ENCODE measurements around the gene EZH2. TPM values are rescaled to one million over a fixed set of nuclear protein-coding genes. Genes with fewer than 3 reads are reported as not detected.

The EZH2 gene
- total RNA-seq, 4 donors from 2014 or later: 9.5 to 16.3 (median 11.3) TPM

DNA sequence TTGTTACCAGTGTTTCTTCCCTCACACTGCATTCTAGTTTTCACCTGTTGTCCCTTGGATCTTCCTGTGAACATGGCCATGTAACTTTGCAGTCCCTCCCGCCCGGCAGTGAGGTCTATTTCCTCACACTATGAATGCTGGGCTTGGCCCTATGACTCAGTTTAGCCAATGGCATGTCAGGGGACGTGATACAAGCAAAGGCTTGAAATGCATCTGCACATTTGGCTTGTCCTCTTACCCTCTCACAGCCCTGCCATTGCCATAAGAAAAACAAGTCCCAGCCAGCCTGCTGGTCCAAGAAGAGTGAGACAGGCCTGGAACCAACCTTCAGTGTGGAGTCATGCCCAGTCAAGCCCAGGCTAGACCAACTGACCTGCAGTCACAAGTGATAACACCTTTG is 17.1 kb upstream of the EZH2 start:
- intact Hi-C loops (cut with DNase I; ENCODE audit: low total_unique reads): no loop called here
- WGBS, 2 donors: 43 to 69% methylated on average over 3 of the region's 3 CpGs
- peak in 1 of 2 donors; percentile 31 for DNase-seq (ENCODE audit: low spot score in 2 of 2)

DNA sequence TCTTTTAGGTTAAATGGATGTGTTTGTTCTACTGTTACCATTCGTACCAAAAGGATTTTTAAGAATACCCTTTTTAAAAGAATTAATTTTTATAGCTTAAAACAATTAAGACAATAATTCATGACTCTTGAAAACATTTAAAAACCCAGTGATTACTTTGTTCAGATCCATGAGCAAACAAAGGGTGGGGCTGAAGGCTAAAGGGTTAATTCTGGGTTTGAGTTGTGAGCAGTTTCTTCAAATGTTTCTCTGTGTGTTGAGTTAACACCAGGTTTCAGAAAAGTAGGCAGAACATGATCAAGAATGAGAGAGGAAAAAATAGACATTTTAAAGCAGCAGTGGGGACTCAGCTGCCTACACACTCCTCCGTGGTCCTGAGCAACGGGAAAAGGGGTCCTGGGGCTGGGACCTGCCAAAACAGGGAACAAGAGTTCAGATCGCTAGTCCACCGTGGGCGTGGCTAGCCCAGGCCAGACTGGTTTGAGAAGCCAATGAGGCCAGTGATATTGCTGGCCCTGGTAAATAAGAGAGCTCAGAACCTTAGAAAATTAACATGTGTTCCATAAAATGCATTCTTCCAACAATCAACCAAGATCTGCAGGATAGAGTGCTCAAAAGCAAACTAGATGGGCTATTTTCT is 14.9 kb upstream of the EZH2 start:
- DNase-seq (ENCODE audit: low spot score in 2 of 2): no peak
- WGBS, 2 donors: 46 to 51% methylated on average over 6 of the region's 6 CpGs
- no peak overlapping the region for H3K4me3 ChIP-seq (ENCODE audit: low read depth, poor library complexity, severe bottlenecking)
- intact Hi-C loops (cut with DNase I; ENCODE audit: low total_unique reads): no loop called here
- TF ChIP-seq CTCF (IDR thresholded peaks at IDR 0.05) (no peak), POLR2A (IDR thresholded peaks at IDR 0.05) (no peak)

More for the DNA sequence above, 17.1 kb upstream of the EZH2 start:
- no peak overlapping the region for H3K4me3 ChIP-seq (ENCODE audit: low read depth, poor library complexity, severe bottlenecking)
- TF ChIP-seq CTCF (IDR thresholded peaks at IDR 0.05) (no peak), POLR2A (IDR thresholded peaks at IDR 0.05) (no peak)

GRCh38 chr7:148894591-148894990 is 10.5 kb upstream of the EZH2 start:
- intact Hi-C loops (cut with DNase I; ENCODE audit: low total_unique reads): no loop called here
- no peak overlapping the region for H3K4me3 ChIP-seq (ENCODE audit: low read depth, poor library complexity, severe bottlenecking)
- TF ChIP-seq POLR2A (IDR thresholded peaks at IDR 0.05): no peak
- TF ChIP-seq CTCF (IDR thresholded peaks at IDR 0.05): no peak
- WGBS, 2 donors: 55 to 66% methylated on average over 2 of the region's 2 CpGs
- DNase-seq (ENCODE audit: low spot score in 2 of 2): no peak

- no peak for DNase-seq (ENCODE audit: low spot score in 2 of 2)
- no peak for TF ChIP-seq CTCF (IDR thresholded peaks at IDR 0.05)
- TF ChIP-seq POLR2A (IDR thresholded peaks at IDR 0.05): no peak
- intact Hi-C loops (cut with DNase I; ENCODE audit: low total_unique reads): no loop called here
- no peak overlapping the region for H3K4me3 ChIP-seq (ENCODE audit: low read depth, poor library complexity, severe bottlenecking)
- 87 to 96% methylated on average over 2 of the region's 2 CpGs for WGBS, 2 donors
Observed at GRCh38 chr7:148893071-148893470, 9.0 kb upstream of the EZH2 start.

- H3K4me3 ChIP-seq (ENCODE audit: low read depth, poor library complexity, severe bottlenecking): no peak overlapping the region
- DNase-seq (ENCODE audit: low spot score in 2 of 2): no peak
- 92 to 96% methylated on average over 7 of the region's 7 CpGs for WGBS, 2 donors
- TF ChIP-seq POLR2A (IDR thresholded peaks at IDR 0.05): no peak
- no peak for TF ChIP-seq CTCF (IDR thresholded peaks at IDR 0.05)
- intact Hi-C loops (cut with DNase I; ENCODE audit: low total_unique reads): loop anchor here (10.0 kb wide), 1 partner anchor 57 kb away; no protein-coding TSS in a partner anchor
Observed at GRCh38 chr7:148888300-148888699, 4.2 kb upstream of the EZH2 start.

GRCh38 chr7:148886844-148887243 is 2.8 kb upstream of the EZH2 start:
- intact Hi-C loops (cut with DNase I; ENCODE audit: low total_unique reads): loop anchor here (10.0 kb wide), 1 partner anchor 58 kb away; no protein-coding TSS in a partner anchor
- 79 to 83% methylated on average over 4 of the region's 4 CpGs for WGBS, 2 donors

More at GRCh38 chr7:148886844-148887243, 2.8 kb upstream of the EZH2 start:
- no peak for DNase-seq (ENCODE audit: low spot score in 2 of 2)
- TF ChIP-seq CTCF (IDR thresholded peaks at IDR 0.05) (no peak), POLR2A (IDR thresholded peaks at IDR 0.05) (no peak)
- H3K4me3 ChIP-seq (ENCODE audit: low read depth, poor library complexity, severe bottlenecking): no peak overlapping the region
